ENCODE measurements around the gene DLX1.

DLX1 gene

GRCh38 chr2:172087780-172088244 lies 2.5 kb downstream of the DLX1 start:
- no peak for DNase-seq (ENCODE audit: low spot score)

GRCh38 chr2:172088245-172089004 lies 3.1 kb downstream of the DLX1 start:
- DNase-seq (ENCODE audit: low spot score), result no peak

- no peak for DNase-seq (ENCODE audit: low spot score)
Observed at GRCh38 chr2:172089005-172089504, 3.7 kb downstream of the DLX1 start.

GRCh38 chr2:172089633-172090032 lies 4.3 kb downstream of the DLX1 start:
- DNase-seq (ENCODE audit: low spot score), result no peak

- DNase-seq (ENCODE audit: low spot score), result no peak
Observed at GRCh38 chr2:172090044-172090961, 5.0 kb downstream of the DLX1 start.

GRCh38 chr2:172091000-172091641 lies 5.8 kb downstream of the DLX1 start:
- DNase-seq (ENCODE audit: low spot score), result no peak

GRCh38 chr2:172091761-172092566 lies 6.7 kb downstream of the DLX1 start:
- DNase-seq (ENCODE audit: low spot score), result no peak

GRCh38 chr2:172092716-172093415 lies 7.6 kb downstream of the DLX1 start:
- no peak for DNase-seq (ENCODE audit: low spot score)

GRCh38 chr2:172093416-172094293 lies 8.3 kb downstream of the DLX1 start:
- DNase-seq (ENCODE audit: low spot score), result no peak

GRCh38 chr2:172094294-172095145 lies 9.2 kb downstream of the DLX1 start:
- DNase-seq (ENCODE audit: low spot score), result no peak

GRCh38 chr2:172095146-172095904 lies 10.0 kb downstream of the DLX1 start:
- DNase-seq (ENCODE audit: low spot score), result no peak

GRCh38 chr2:172095905-172096625 lies 10.8 kb downstream of the DLX1 start:
- DNase-seq (ENCODE audit: low spot score), result no peak

- no peak for DNase-seq (ENCODE audit: low spot score)
Observed at GRCh38 chr2:172096626-172097547, 11.6 kb downstream of the DLX1 start.

GRCh38 chr2:172097557-172098131 lies 12.3 kb downstream of the DLX1 start:
- no peak for DNase-seq (ENCODE audit: low spot score)

- no peak for DNase-seq (ENCODE audit: low spot score)
Observed at GRCh38 chr2:172098287-172098649, 13.0 kb downstream of the DLX1 start.

All from germinal center (tissue), 1 donor.